Uterus (tissue), 4 donors: Measurements from ENCODE around the gene TTC9B. TPM values are rescaled to one million over a fixed set of nuclear protein-coding genes. Genes with fewer than 3 reads are reported as not detected.

Source experiments
- DNase-seq, 2 donors: peaks; one replicate each; pipeline ENCODE4 v3.0.0-alpha.2; 2019 to 2020
- H3K27ac ChIP-seq, 2 donors: fragments of 200-600 bp; sonication (generic); 1 replicate in 1 of 2; 2 replicates in 1 of 2; pipeline ENCODE4 v1.5.1; 2016 to 2018
- H3K27me3 ChIP-seq, 2 donors: fragments of 200-600 bp; sonication (generic); one replicate each; pipeline ENCODE4 v1.5.1; 2018 to 2019; ENCODE audit warnings: control low read depth in 1 of 2
- H3K36me3 ChIP-seq, 2 donors: fragments of 200-600 bp; sonication (generic); one replicate each; pipeline ENCODE4 v1.5.1; 2019; ENCODE audit warnings: control low read depth in 1 of 2
- H3K4me1 ChIP-seq, 2 donors: fragments of 200-600 bp; sonication (generic); one replicate each; pipeline ENCODE4 v1.5.1; 2018 to 2019; ENCODE audit warnings: control low read depth in 1 of 2
- H3K4me3 ChIP-seq, 2 donors: fragments of 200-600 bp; sonication (generic); 1 replicate in 1 of 2; 2 replicates in 1 of 2; pipeline ENCODE4 v1.5.1; 2018 to 2019; ENCODE audit warnings: mild to moderate bottlenecking in 1 of 2
- H3K9me3 ChIP-seq, 2 donors: fragments of 200-600 bp; sonication (generic); one replicate each; pipeline ENCODE4 v1.5.1; 2019; ENCODE audit warnings: control low read depth in 1 of 2
- POLR2A ChIP-seq, 2 donors: fragments of 450-650 bp; IDR thresholded peaks; one replicate each; pipeline ENCODE4 v1.6.1; 2016; ENCODE audit warnings: antibody characterized with exemption in 2 of 2, mild to moderate bottlenecking in 1 of 2, moderate library complexity in 1 of 2
- intact Hi-C: fragments of 100-400 bp; cut with DNase I; formaldehyde crosslinking; loops from one replicate; pipeline ENCODE4 v1.15.1; 2023; ENCODE audit warnings: low total_unique reads
- total RNA-seq, 4 donors: library from RNA; depleted of rRNA in 3 of 4; stranded (reverse); fragments of >200 nt in 3 of 4; gene quantifications; one replicate each; pipeline versions ENCODE4 v1.1.0 to v1.2.4, GENCODE V29; 2014 to 2023
- TF ChIP-seq, protein P1 (sequence below), 4 experiments: fragments of 200-600 bp in 2 of 4; fragments of 450-650 bp in 2 of 4; sonication (generic) in 2 of 4; IDR thresholded peaks; one replicate each; pipeline ENCODE4 v1.5.1; 2016 to 2019; ENCODE audit warnings: antibody characterized with exemption in 4 of 4, mild to moderate bottlenecking in 2 of 4, moderate library complexity in 1 of 4
- donor health status: DM: yes; HTN: yes; CAD: no.

TTC9B gene
- total RNA-seq, 4 donors from 2014 or later = not detected

DNA sequence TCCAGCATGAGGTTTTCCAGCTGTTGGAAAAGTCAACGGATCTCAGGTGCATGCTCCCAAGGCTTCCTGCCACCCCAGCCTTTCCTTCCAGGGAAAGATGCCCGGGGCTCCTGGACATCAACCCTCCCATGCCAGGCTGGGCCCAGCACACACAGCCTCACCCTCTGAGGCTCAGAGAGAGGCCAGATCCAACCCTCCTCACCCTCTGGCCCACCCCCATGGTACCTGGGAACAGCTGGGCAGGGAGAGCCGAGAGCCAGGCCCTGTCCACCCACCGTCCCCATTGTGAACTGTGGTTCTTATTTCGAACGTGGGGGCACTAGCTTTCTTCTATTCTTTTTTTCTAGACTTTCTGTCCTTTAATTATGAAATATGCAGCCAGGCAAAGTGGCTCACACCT lies 18.2 kb upstream of the TTC9B start:
- Histone ChIP-seq H3K27me3 (no peaks in the 10 kb centered on the region), H3K27ac (no peak overlapping the region), H3K36me3 (no peaks in the 10 kb centered on the region), H3K4me3 (no peak overlapping the region), H3K4me1 (peaks cover 0 to 5% of the 10 kb centered on the region in 2 donors), H3K9me3 (no peaks in the 10 kb centered on the region)
- TF ChIP-seq POLR2A (IDR thresholded peaks at IDR 0.05) = no peak
- TF ChIP-seq, protein P1, sequence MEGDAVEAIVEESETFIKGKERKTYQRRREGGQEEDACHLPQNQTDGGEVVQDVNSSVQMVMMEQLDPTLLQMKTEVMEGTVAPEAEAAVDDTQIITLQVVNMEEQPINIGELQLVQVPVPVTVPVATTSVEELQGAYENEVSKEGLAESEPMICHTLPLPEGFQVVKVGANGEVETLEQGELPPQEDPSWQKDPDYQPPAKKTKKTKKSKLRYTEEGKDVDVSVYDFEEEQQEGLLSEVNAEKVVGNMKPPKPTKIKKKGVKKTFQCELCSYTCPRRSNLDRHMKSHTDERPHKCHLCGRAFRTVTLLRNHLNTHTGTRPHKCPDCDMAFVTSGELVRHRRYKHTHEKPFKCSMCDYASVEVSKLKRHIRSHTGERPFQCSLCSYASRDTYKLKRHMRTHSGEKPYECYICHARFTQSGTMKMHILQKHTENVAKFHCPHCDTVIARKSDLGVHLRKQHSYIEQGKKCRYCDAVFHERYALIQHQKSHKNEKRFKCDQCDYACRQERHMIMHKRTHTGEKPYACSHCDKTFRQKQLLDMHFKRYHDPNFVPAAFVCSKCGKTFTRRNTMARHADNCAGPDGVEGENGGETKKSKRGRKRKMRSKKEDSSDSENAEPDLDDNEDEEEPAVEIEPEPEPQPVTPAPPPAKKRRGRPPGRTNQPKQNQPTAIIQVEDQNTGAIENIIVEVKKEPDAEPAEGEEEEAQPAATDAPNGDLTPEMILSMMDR (IDR thresholded peaks at IDR 0.05) = no peak
- no peak for DNase-seq
- intact Hi-C loops = no loop called here

DNA sequence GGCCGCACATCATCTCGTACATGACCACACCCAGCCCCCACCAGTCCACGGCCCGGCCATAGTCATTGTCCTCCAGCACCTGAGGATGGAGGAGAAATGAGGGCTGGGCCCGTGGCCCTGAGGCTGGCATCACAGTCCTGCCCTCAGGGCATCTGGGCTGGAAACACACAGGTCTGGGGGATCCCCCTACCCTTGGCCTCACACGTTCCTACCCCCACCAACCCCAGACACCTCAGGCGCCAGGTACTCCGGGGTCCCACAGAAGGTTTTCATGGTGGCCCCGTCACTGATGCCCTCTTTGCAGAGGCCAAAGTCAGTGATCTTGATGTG lies 17.8 kb upstream of the TTC9B start:
- Histone ChIP-seq H3K27ac (no peak overlapping the region), H3K4me1 (peaks cover 0 to 5% of the 10 kb centered on the region in 2 donors), H3K4me3 (no peak overlapping the region), H3K27me3 (no peaks in the 10 kb centered on the region), H3K36me3 (no peaks in the 10 kb centered on the region), H3K9me3 (no peaks in the 10 kb centered on the region)
- no peak for DNase-seq
- intact Hi-C loops = no loop called here
- TF ChIP-seq, protein P1 (IDR thresholded peaks at IDR 0.05) = no peak
- TF ChIP-seq POLR2A (IDR thresholded peaks at IDR 0.05) = no peak

DNA sequence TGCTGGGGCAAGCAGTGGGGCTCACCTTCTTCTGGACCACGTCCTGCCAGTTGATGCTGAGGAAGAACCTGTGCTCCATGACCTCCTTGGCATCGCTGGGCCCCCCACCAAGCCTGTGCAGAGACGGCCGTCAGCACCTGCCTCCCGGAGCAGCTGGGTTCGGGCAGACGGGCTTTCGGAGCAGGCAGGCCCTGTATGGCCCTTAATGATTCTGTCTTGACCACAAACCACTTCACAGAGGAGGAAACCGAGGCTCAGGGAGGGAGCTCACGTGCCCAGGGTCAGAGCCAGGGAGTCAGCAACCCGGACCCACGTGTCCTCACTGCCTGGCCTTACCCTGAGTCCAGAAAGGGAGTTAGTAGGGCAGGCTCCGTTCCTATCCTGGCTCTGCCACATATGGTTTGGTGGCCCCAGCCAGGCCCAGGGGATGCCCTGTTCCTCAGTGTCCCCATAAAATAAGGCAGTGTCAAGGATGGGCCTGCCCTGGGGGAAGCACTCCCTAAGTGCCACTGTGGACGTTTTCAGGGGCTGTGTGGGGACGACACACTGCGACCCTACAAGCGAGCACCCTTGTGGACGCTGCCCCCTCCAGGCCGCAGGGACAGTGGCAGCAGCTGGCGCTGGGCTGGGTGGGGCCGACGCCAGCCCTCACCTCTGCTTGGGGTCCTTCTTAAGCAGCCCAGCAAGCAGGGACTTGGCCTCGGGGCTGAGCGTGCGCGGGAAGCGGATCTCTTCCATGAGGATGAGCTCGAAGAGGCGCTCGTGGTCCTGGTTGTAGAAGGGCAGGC lies 17.2 kb upstream of the TTC9B start:
- H3K4me3 ChIP-seq = no peak overlapping the region
- TF ChIP-seq, protein P1 (IDR thresholded peaks at IDR 0.05) = no peak
- TF ChIP-seq POLR2A (IDR thresholded peaks at IDR 0.05) = no peak
- intact Hi-C loops = no loop called here
- H3K4me1 ChIP-seq = peaks cover 0 to 5% of the 10 kb centered on the region in 2 donors
- no peak overlapping the region for H3K27ac ChIP-seq
- H3K9me3 ChIP-seq = no peaks in the 10 kb centered on the region
- no peak for DNase-seq
- H3K36me3 ChIP-seq = no peaks in the 10 kb centered on the region
- H3K27me3 ChIP-seq = no peaks in the 10 kb centered on the region

DNA sequence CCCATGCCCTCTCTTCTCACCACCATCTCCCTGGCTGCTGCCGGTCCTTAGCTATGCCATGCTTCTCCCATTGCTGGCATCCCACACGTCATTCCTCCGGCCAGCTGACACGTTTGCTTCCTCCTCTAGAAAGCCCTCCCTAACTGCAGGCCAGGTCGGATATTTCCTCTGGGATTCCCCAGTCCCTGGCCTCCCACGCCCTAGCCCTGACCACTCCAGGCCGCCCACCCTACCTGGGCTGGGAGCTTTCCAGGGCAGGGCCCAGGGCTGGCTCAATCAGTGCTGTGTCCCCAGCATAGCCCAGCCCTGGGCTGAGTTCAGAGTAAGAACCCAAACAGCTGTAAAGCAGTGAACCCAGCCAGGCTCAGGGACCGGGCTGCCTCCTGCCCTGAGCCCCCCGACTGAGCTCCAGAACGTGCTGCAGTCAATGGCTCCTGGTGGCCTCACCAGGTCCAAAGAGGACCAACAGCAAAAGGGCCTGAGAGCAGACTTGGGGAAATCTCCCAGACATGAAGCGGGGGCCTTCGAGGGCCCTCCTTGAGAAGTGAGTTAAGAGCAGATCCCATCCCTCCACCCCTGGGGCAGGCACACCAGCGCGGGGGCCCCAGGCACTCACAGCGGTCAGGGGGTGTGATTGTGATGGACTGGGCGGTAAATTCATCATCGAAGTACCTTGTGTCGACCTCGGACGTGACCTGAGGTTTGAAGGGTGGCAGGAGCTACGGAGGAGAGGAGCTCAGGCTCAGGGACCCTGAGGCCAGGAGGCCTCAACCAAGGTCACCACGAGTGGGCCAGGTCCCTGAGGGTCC lies 16.4 kb upstream of the TTC9B start:
- no peaks in the 10 kb centered on the region for H3K27me3 ChIP-seq
- H3K4me3 ChIP-seq = no peak overlapping the region
- no peaks in the 10 kb centered on the region for H3K36me3 ChIP-seq
- intact Hi-C loops = no loop called here
- no peak for DNase-seq
- no peak overlapping the region for H3K27ac ChIP-seq
- TF ChIP-seq POLR2A (IDR thresholded peaks at IDR 0.05) = no peak
- TF ChIP-seq, protein P1 (IDR thresholded peaks at IDR 0.05) = no peak
- no peaks in the 10 kb centered on the region for H3K9me3 ChIP-seq
- H3K4me1 ChIP-seq = peaks cover 0 to 5% of the 10 kb centered on the region in 2 donors

DNA sequence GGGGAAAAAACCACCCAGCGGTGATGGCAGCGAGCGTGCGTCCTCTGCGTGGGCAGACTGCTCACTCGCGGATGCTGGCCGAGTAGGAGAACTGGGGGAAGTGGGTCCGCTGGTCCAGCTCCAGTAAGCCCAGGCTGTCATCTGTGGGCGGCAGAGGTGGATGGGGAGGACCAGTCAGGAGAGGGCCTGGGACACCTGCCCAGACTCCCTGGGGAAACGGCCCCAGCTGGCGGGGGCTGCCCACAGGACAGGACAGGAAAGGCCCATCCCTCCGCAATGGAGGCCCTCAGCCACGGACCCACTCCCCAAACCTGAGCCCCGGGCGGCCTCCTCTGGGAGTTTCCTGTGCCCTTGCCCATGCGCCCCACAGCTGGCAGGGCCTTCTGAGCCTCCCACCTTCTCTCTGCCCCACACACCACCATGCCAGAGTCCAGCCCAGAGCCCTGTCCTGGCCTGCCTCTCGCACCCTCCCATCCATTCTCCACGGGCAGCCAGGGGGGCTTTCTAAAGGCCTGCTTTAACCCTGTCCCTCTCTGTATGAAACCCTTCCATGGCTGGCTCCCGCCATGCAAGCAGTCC lies 15.7 kb upstream of the TTC9B start:
- peaks cover 0 to 5% of the 10 kb centered on the region in 2 donors for H3K4me1 ChIP-seq
- DNase-seq = no peak
- no peaks in the 10 kb centered on the region for H3K27me3 ChIP-seq
- TF ChIP-seq, protein P1 (IDR thresholded peaks at IDR 0.05) = no peak
- TF ChIP-seq POLR2A (IDR thresholded peaks at IDR 0.05) = no peak
- no peaks in the 10 kb centered on the region for H3K36me3 ChIP-seq
- no peak overlapping the region for H3K4me3 ChIP-seq
- intact Hi-C loops = no loop called here
- no peak overlapping the region for H3K27ac ChIP-seq
- no peaks in the 10 kb centered on the region for H3K9me3 ChIP-seq
